Measurements from ENCODE around the gene NOL9.

The NOL9 gene

DNA sequence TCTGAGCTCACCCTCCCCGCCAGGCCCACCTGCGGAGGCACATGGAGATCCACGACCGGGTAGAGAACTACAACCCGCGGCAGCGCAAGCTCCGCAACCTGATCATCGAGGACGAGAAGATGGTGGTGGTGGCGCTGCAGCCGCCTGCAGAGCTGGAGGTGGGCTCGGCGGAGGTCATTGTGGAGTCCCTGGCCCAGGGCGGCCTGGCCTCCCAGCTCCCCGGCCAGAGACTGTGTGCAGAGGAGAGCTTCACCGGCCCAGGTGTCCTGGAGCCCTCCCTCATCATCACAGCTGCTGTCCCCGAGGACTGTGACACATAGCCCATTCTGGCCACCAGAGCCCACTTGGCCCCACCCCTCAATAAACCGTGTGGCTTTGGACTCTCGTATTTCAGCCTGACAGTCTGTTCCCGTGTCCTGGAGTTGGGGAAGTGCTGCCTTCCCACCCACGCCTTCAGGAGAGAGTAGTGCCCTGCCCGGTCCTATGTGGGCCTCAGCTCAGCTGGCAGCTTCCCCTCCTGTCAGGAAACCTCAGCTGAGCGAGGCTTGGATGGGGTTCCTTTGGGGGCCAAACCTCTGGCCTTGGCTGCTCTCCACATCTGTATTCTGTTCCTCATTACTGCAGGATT, 34.7 kb upstream of the NOL9 start:
- peak; percentile 81 to 87 (median 82) for DNase-seq

DNA sequence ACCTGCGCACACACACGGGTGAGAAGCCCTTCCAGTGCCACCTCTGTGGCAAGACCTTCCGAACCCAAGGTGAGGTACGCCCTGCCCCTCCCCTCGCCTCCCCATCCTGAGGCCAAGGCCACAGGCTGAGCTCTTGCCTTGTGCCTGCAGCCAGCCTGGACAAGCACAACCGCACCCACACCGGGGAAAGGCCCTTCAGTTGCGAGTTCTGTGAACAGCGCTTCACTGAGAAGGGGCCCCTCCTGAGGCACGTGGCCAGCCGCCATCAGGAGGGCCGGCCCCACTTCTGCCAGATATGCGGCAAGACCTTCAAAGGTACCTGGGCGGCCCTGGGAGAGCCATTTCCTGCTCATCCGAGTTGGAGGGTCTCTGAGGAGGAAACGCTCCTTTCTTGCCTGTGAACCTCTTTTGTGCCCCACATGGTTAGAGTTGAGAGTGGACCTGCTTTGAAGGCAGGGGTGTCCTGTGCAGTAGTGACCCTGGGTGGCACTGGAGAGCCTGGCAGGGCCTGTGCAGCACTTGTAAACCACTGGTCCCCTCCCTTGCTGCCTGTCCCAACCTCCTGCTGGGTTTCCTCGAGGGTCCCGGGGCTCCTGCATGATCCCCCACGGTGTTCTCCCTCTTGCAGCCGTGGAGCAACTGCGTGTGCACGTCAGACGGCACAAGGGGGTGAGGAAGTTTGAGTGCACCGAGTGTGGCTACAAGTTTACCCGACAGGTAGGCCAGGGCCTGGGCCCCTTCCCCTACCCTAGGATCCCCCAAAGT, 34.0 kb upstream of the NOL9 start:
- DNase-seq = no peak

GRCh38 chr1:6587261-6588005, 33.1 kb upstream of the NOL9 start:
- DNase-seq = no peak

- no peak for DNase-seq
These were observed 32.1 kb upstream of the NOL9 start for GRCh38 chr1:6586404-6586816.

- no peak for DNase-seq
These were observed 31.5 kb upstream of the NOL9 start for GRCh38 chr1:6585841-6586240.

GRCh38 chr1:6585081-6585722, 30.9 kb upstream of the NOL9 start:
- DNase-seq = no peak

- DNase-seq = peak in 2 of 3 donors; percentile 36 to 39
These were observed 30.1 kb upstream of the NOL9 start for GRCh38 chr1:6584126-6585080.

- no peak for DNase-seq
These were observed 28.1 kb upstream of the NOL9 start for GRCh38 chr1:6582370-6582769.

GRCh38 chr1:6581561-6582305, 27.4 kb upstream of the NOL9 start:
- DNase-seq = peak; percentile 88 to 89 (median 89)

DNA sequence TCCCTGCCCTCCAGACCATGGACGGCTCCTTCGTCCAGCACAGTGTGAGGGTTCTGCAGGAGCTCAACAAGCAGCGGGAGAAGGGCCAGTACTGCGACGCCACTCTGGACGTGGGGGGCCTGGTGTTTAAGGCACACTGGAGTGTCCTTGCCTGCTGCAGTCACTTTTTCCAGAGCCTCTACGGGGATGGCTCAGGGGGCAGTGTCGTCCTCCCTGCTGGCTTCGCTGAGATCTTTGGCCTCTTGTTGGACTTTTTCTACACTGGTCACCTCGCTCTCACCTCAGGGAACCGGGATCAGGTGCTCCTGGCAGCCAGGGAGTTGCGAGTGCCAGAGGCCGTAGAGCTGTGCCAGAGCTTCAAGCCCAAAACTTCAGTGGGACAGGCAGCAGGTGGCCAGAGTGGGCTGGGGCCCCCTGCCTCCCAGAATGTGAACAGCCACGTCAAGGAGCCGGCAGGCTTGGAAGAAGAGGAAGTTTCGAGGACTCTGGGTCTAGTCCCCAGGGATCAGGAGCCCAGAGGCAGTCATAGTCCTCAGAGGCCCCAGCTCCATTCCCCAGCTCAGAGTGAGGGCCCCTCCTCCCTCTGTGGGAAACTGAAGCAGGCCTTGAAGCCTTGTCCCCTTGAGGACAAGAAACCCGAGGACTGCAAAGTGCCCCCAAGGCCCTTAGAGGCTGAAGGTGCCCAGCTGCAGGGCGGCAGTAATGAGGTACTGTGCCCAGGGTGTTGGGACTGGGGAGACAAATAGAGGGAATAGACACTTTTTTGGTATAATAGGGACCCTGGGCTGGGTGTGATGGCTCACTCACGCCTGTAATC, 26.5 kb upstream of the NOL9 start:
- DNase-seq = peak; percentile 50 to 61 (median 59)

- peak; percentile 64 to 65 (median 64) for DNase-seq
These were observed 25.8 kb upstream of the NOL9 start for GRCh38 chr1:6580119-6580592.

DNA sequence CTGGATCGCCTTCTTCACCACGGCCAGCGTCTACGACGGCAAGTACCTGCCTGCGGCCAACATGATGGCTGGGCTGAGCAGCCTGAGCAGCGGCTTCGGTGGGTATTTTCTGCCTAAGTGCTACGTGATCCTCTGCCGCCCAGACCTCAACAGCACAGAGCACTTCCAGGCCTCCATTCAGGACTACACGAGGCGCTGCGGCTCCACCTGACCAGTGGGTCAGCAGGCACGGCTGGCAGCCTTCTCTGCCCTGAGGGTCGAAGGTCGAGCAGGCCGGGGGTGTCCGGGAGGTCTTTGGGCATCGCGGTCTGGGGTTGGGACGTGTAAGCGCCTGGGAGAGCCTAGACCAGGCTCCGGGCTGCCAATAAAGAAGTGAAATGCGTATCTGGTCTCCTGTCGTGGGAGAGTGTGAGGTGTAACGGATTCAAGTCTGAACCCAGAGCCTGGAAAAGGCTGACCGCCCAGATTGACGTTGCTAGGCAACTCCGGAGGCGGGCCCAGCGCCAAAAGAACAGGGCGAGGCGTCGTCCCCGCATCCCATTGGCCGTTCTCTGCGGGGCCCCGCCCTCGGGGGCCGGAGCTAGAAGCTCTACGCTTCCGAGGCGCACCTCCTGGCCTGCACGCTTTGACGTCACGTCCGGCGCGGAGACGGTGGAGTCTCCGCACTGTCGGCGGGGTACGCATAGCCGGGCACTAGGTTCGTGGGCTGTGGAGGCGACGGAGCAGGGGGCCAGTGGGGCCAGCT, 25.2 kb upstream of the NOL9 start, which contains the start of gene ZBTB48:
TSS of gene ZBTB48 (plus strand) at position 621 of the 745 bp plus-strand sequence. CDS start 616 bp downstream, outside the sequence.
- DNase-seq = peak; percentile 99

- no peak for DNase-seq
These were observed 24.5 kb upstream of the NOL9 start for GRCh38 chr1:6578624-6579373.

GRCh38 chr1:6577831-6578525, 23.7 kb upstream of the NOL9 start:
- DNase-seq = no peak

DNA sequence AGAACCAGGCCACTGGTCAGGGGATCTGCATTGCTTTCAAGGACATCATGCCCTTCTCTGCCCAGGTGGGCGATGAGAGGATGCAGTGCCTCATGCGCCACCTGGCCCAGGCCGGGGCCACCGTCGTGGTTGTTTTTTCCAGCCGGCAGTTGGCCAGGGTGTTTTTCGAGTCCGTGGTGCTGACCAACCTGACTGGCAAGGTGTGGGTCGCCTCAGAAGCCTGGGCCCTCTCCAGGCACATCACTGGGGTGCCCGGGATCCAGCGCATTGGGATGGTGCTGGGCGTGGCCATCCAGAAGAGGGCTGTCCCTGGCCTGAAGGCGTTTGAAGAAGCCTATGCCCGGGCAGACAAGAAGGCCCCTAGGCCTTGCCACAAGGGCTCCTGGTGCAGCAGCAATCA, 20.5 kb upstream of the NOL9 start:
- DNase-seq = no peak

GRCh38 chr1:6574025-6574620, 19.8 kb upstream of the NOL9 start:
- DNase-seq = no peak

DNA sequence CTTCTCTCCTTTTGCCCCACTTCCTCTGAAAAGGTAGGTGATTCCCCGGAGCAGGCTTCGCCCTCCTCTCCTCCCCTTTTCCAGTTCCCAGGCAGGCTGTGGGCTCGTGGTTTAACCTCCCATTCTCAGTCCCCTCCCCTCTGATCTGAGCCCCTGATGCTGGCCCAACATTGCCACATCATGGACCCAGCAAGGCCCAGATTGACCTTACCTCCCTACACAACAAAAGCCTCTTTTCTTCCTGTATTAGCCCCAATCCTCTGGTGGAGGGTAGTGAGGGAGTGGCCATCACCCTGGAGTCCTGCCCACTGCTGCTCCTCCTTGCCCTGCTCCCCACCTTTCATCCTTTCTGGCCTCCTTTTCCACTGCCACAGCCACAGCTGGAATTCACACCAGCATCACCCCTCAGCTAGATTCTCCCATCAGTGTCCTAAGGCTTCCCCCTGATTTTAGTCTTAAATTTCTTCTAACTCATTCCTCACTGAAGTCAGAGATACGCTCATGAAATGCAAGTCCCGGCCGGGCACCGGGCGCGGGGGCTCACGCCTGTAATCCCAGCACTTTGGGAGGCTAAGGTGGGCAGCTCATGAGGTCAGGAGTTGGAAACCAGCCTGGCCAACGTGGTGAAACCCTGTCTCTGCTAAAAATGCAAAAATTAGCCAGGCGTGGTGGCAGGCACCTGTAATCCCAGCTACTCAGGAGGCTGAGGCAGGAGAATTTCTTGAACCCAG, 18.5 kb upstream of the NOL9 start:
- no peak for DNase-seq
